Heart right ventricle (tissue), 16 donors: ENCODE measurements around the gene AGRN. TPM values are rescaled to one million over a fixed set of nuclear protein-coding genes. Genes with fewer than 3 reads are reported as not detected.

ENCODE experiments used
- ATAC-seq, 8 donors: fragments of 200-7000 bp; cut with Tn5 transposase; one replicate each; pipeline ENCODE4 v1.9.1; 2020; ENCODE audit warnings: mild to moderate bottlenecking in 8 of 8, moderate library complexity in 8 of 8, moderate number of reproducible peaks in 1 of 8
- DNase-seq, 2 donors: peaks; one replicate each; pipeline ENCODE4 v3.0.0-alpha.2; 2020
- H3K27ac ChIP-seq, 10 donors: fragments of 200-600 bp; sonication (generic) in 2 of 10; one replicate each; pipeline versions ENCODE4 v1.5.0 to v1.8.0; 2020 to 2022; ENCODE audit warnings: mild to moderate bottlenecking in 3 of 10
- H3K27me3 ChIP-seq, 7 donors: fragments of 200-600 bp; one replicate each; pipeline ENCODE4 v1.8.0; 2021 to 2022; ENCODE audit warnings: mild to moderate bottlenecking in 2 of 7
- H3K36me3 ChIP-seq, 9 donors: fragments of 200-600 bp; sonication (generic) in 1 of 9; one replicate each; pipeline versions ENCODE4 v1.5.0 to v1.8.0; 2020 to 2022; ENCODE audit warnings: mild to moderate bottlenecking in 2 of 9
- H3K4me1 ChIP-seq, 9 donors: fragments of 200-600 bp; sonication (generic) in 1 of 9; one replicate each; pipeline versions ENCODE4 v1.5.0 to v1.8.0; 2020 to 2022; ENCODE audit warnings: mild to moderate bottlenecking in 4 of 9
- H3K4me3 ChIP-seq, 10 donors: fragments of 200-600 bp; sonication (generic) in 2 of 10; one replicate each; pipeline versions ENCODE4 v1.5.0 to v1.8.0; 2020 to 2022; ENCODE audit warnings: mild to moderate bottlenecking in 7 of 10, moderate library complexity in 2 of 10
- H3K9me3 ChIP-seq, 11 donors: fragments of 200-600 bp in 10 of 11; sonication (generic) in 2 of 11; one replicate each; pipeline versions ENCODE4 v1.5.0 to v1.8.0; 2013 to 2022; ENCODE audit warnings: mild to moderate bottlenecking in 2 of 11, control low read depth in 1 of 11, moderate library complexity in 1 of 11
- WGBS, 2 donors: extraction: QIAGEN DNeasy Blood & Tissue Kit; methylation state at CpG; one replicate each; pipeline ENCODE4 v1.1.7; 2013; ENCODE audit warnings: inconsistent platforms in 1 of 2; 5-methylcytosine and 5-hydroxymethylcytosine counted together
- intact Hi-C, 10 donors: fragments of 100-400 bp; cut with DNase I; formaldehyde crosslinking; loops; one replicate each; pipeline versions ENCODE4 v1.11.1 to v1.14.2; 2022
- polyA plus RNA-seq, 2 donors: library from polyadenylated mRNA; stranded (reverse); fragments of 200-250 nt; gene quantifications; one replicate each; pipeline ENCODE4 v1.2.3, GENCODE V29; 2013
- total RNA-seq, 10 donors: library from RNA; stranded (reverse); fragmentation: NEBNext Ultra II Directional in 3 of 10; extraction: Animal tissue kit (Norgen Biotek cat#: 25700) in 3 of 10; gene quantifications; one replicate each; pipeline versions ENCODE4 v1.2.1 to v1.2.4, GENCODE V29; 2021 to 2023
- TF ChIP-seq, protein P1 (sequence below), 9 donors: fragments of 200-600 bp; sonication (generic) in 2 of 9; IDR thresholded peaks; one replicate each; pipeline versions ENCODE4 v1.5.0 to v1.8.0; 2021 to 2022; ENCODE audit warnings: antibody characterized with exemption in 9 of 9, mild to moderate bottlenecking in 5 of 9, moderate library complexity in 1 of 9
- donor health status: Arrhythmogenic right ventricular cardiomyopathy.
- donor health status: ischemic (EF 13 %, LVEDD 7.1; RV severe dilation, severe dysfunction).
- donor health status: healthy with polysubstance abuse.
- donor health status: DM: no; HTN: yes; CAD: no.
- donor health status: DM: no; HTN: no; CAD: no.
- donor health status: ischemic (EF 25% LVEDD 6.9; RV normal size, moderate dysfunction).
- donor health status: ischemic (EF 25% LVEDD 5.7; RV mildly dilated, moderate dysfunction).
- donor health status: healthy.
- donor health status: DM: yes; HTN: yes; CAD: no.
- donor health status: Ischemic cardiomyopathy.
- donor health status: ischemic (EF 35%, LVEDD 5.7; RV mildly dilated, moderate dysfunction).
- donor health status: nonischemic (EF 11% LVEDD 7.7; RV severe dilation, severe dysfunction).
- donor health status: DM: yes; HTN: yes; CAD: no.
- donor health status: PGD.
- donor health status: ischemic (EF 29% LVEDD 5.4; RV normal size, mild dysfunction).
- donor health status: nonischemic (EF 23%, LVEDD 6.1; RV moderate dilation, normal function).

The AGRN gene
- total and polyA plus RNA-seq, 12 donors: 11.5 to 33.9 (median 18.3) TPM

DNA sequence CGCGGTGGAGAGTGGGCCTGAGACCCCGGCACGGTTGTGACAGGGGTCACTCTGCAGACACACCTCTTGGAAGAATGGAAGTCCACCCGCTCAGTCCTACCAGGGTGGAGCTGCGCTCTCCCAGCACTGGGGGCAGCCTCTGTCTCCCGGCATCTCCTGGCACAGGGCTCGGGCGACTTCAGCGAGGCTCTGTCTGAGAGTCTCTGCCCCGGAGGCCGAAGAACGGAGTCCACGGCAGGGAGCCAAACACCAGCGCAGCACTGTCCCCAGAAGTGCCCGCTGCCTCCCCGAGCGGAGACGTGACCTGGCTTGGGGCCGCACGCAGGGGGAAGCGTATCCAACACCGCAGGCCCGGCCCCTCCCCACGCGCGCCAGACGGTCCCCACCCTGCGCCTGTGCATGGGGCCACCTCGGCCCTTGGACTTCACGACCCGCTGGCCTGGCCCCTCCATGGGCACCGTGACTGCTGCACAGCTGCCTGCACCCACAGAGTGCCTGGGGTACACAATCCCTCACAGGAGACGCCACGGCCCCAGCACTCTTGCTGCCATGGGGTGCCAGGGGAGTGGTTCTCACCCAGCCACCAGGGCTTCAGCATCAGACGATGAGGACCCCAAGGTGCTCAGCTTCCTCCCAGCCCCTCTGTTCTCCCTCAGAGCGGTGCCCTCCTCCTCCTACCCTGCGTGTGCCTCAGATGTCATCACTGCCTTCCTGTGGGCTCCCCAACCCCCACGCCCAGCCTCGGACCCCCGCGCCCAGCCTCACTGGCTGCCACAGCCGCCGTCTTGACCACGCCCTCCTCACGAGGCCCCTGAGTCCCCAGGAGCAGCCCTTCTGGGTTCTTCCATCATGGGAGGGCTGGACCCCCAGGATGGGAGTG, 69.1 kb downstream of the AGRN start:
- DNase-seq: no peak
- TF ChIP-seq, protein P1, sequence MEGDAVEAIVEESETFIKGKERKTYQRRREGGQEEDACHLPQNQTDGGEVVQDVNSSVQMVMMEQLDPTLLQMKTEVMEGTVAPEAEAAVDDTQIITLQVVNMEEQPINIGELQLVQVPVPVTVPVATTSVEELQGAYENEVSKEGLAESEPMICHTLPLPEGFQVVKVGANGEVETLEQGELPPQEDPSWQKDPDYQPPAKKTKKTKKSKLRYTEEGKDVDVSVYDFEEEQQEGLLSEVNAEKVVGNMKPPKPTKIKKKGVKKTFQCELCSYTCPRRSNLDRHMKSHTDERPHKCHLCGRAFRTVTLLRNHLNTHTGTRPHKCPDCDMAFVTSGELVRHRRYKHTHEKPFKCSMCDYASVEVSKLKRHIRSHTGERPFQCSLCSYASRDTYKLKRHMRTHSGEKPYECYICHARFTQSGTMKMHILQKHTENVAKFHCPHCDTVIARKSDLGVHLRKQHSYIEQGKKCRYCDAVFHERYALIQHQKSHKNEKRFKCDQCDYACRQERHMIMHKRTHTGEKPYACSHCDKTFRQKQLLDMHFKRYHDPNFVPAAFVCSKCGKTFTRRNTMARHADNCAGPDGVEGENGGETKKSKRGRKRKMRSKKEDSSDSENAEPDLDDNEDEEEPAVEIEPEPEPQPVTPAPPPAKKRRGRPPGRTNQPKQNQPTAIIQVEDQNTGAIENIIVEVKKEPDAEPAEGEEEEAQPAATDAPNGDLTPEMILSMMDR (IDR thresholded peaks at IDR 0.05): no peak

DNA sequence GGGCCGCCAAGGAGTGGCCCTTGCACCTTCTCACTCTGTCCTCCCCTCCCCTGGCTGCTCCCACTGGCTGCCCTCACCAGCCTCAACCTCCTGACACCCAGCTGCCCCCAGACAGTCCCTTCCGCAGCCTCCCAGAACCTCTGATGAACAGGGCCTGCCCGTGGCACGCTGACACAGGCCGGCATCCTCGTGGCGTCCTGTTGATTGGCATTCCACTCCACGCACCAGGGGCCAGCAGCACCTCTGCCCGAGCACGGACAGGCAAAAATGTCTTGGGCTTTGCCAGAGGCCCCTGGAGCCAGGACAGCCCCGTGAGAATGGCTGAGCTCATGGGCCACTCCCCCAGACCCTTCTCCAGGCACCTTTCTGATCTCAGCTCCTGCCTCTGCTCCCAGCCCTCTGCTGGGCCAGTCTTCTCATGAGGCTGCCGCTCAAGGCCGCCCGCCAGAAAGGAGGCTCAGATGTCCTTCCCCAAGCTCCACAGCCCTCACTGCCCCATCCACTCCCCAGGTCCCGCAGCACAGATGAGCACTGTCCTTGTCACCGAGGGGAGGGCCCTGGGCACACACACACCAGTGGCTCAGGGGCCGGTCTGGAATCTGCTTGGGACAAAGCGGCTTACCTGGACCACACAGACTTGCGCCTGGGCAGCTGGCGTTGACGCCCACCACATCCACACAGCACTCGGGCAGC, 70.0 kb downstream of the AGRN start:
- no peaks in the 10 kb centered on the region for H3K4me1 ChIP-seq

More for the DNA sequence above, 69.1 kb downstream of the AGRN start:
- Histone ChIP-seq H3K4me1 (no peaks in the 10 kb centered on the region), H3K27ac (no peak overlapping the region), H3K27me3 (no peaks in the 10 kb centered on the region), H3K4me3 (no peak overlapping the region), H3K36me3 (no peaks in the 10 kb centered on the region), H3K9me3 (no peaks in the 10 kb centered on the region)
- intact Hi-C loops: no loop called here
- ATAC-seq: no peak
- WGBS, 2 donors: 92 to 94% methylated on average over 42 to 46 of the region's 46 CpGs

DNA sequence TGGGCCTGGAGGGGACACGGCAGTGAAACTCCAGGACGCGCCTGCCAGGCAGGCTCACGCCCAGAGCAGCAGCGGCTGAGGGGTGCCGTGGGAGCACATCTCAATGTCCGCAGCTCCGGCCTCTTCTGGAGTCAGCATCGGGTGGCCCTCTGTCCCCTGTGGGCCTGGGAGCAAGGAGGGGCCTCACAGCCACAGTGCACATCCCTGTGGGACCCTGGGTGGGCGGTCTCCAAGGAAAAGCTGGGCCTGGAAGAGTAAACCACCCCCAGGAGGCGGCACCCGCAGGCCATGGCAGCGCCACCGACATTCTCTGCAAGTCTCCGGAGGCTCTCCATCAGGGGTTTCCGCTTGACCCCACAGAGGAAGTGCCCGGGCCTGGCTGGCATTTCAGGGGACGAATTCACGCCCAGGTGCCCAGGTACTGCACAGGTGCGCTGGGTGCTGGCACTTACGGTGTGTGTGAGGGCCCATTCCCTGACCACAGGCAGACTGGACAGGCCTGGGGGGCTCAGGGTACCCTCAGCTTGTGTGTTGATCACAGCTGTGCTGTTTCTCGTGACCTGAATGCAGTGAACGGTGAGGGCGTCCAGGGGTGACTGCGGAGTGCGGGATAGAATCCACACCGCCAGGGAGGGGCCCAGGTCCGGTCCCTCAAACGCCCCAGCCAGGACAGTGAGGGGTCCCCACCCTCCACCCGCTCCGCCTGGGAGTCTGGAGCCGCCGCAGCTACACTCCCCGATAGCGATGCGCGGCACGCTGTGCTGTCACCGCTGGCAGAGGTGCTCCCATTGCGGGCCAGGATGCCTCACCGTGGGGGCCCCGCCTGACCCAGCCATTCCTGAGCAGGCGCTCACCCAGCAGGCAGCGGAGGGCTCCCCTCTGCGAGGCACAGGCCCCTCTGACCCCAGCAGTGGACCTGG, 70.8 kb downstream of the AGRN start:
- Histone ChIP-seq H3K4me3 (no peak overlapping the region), H3K27ac (no peak overlapping the region), H3K9me3 (no peaks in the 10 kb centered on the region), H3K36me3 (no peaks in the 10 kb centered on the region), H3K27me3 (no peaks in the 10 kb centered on the region), H3K4me1 (no peaks in the 10 kb centered on the region)
- DNase-seq (no peak), ATAC-seq (peak in 3 of 8 donors; percentile 11 to 31 (median 29))
- WGBS, 2 donors: 94 to 96% methylated on average over 45 of the region's 45 CpGs
- TF ChIP-seq, protein P1 (IDR thresholded peaks at IDR 0.05): no peak
- intact Hi-C loops: no loop called here

More for the DNA sequence above, 70.0 kb downstream of the AGRN start:
- intact Hi-C loops: no loop called here
- Histone ChIP-seq H3K27ac (no peak overlapping the region), H3K27me3 (no peaks in the 10 kb centered on the region), H3K36me3 (no peaks in the 10 kb centered on the region), H3K9me3 (no peaks in the 10 kb centered on the region), H3K4me3 (no peak overlapping the region)
- DNase-seq (no peak), ATAC-seq (no peak)
- 95% methylated on average over 22 of the region's 22 CpGs for WGBS, 2 donors
- TF ChIP-seq, protein P1 (IDR thresholded peaks at IDR 0.05): no peak
